Tibial nerve (tissue), 4 donors: Measurements from ENCODE around the gene AZIN2. TPM values are rescaled to one million over a fixed set of nuclear protein-coding genes. Genes with fewer than 3 reads are reported as not detected.

Experiments
- DNase-seq, 2 donors: peaks; one replicate each; pipeline ENCODE4 v3.0.0-alpha.2; 2019; ENCODE audit warnings: low spot score in 2 of 2
- H3K27ac ChIP-seq, 4 donors: fragments of 200-600 bp; sonication (generic) in 3 of 4; one replicate each; pipeline ENCODE4 v1.5.1; 2017 to 2019; ENCODE audit warnings: mild to moderate bottlenecking in 1 of 4
- H3K27me3 ChIP-seq, 2 donors: fragments of 200-600 bp; sonication (generic) in 1 of 2; one replicate each; pipeline versions ENCODE4 v1.5.1 to v1.6.0; 2017 to 2019
- H3K36me3 ChIP-seq, 3 donors: fragments of 200-600 bp; sonication (generic); one replicate each; pipeline ENCODE4 v1.5.1; 2018 to 2019
- H3K4me1 ChIP-seq, 4 donors: fragments of 200-600 bp; sonication (generic) in 3 of 4; one replicate each; pipeline ENCODE4 v1.5.1; 2017 to 2019
- H3K4me3 ChIP-seq, 4 donors: fragments of 200-600 bp; sonication (generic) in 3 of 4; one replicate each; pipeline ENCODE4 v1.5.1; 2017 to 2019; ENCODE audit warnings: mild to moderate bottlenecking in 1 of 4, moderate library complexity in 1 of 4
- H3K9me3 ChIP-seq, 4 donors: fragments of 200-600 bp; sonication (generic) in 3 of 4; one replicate each; pipeline ENCODE4 v1.5.1; 2017 to 2019
- EP300 ChIP-seq, 2 donors: sonication (generic); formaldehyde crosslinking; IDR thresholded peaks; one replicate each; pipeline ENCODE4 v1.6.1; 2017; ENCODE audit warnings: antibody characterized with exemption in 2 of 2, mild to moderate bottlenecking in 1 of 2
- POLR2A ChIP-seq, 2 donors: fragments of 450-650 bp; IDR thresholded peaks; one replicate each; pipeline ENCODE4 v1.6.1; 2017; ENCODE audit warnings: antibody characterized with exemption in 2 of 2, mild to moderate bottlenecking in 2 of 2, moderate library complexity in 2 of 2
- WGBS, 2 donors: methylation state at CpG; one replicate each; pipeline ENCODE4 v1.1.5; 2018; 5-methylcytosine and 5-hydroxymethylcytosine counted together
- total RNA-seq, 4 donors: library from RNA; depleted of rRNA; stranded (reverse); fragments of >200 nt; gene quantifications; one replicate each; pipeline ENCODE4 v1.1.0, GENCODE V29; 2016
- TF ChIP-seq, protein P1 (sequence below), 5 experiments: fragments of 200-600 bp in 3 of 5; fragments of 450-650 bp in 2 of 5; sonication (generic) in 3 of 5; IDR thresholded peaks; one replicate each; pipeline ENCODE4 v1.5.1; 2016 to 2019; ENCODE audit warnings: antibody characterized with exemption in 5 of 5, mild to moderate bottlenecking in 3 of 5, moderate library complexity in 2 of 5

The AZIN2 gene
- total RNA-seq, 4 donors from 2014 or later, result 3.3 to 8.6 (median 6.3) TPM

GRCh38 chr1:33047839-33048305, 33.1 kb upstream of the AZIN2 start:
- Histone ChIP-seq H3K27ac (peak overlapping the region in 1 of 4 donors; percentile 10), H3K9me3 (no peaks in the 10 kb centered on the region), H3K36me3 (no peaks in the 10 kb centered on the region), H3K4me1 (peaks cover 0 to 29% (median 12%) of the 10 kb centered on the region in 4 donors), H3K4me3 (no peak overlapping the region), H3K27me3 (no peaks in the 10 kb centered on the region)
- 84 to 89% methylated on average over 2 of the region's 2 CpGs for WGBS, 2 donors
- no peak for TF ChIP-seq EP300 (IDR thresholded peaks at IDR 0.05)
- TF ChIP-seq, protein P1, sequence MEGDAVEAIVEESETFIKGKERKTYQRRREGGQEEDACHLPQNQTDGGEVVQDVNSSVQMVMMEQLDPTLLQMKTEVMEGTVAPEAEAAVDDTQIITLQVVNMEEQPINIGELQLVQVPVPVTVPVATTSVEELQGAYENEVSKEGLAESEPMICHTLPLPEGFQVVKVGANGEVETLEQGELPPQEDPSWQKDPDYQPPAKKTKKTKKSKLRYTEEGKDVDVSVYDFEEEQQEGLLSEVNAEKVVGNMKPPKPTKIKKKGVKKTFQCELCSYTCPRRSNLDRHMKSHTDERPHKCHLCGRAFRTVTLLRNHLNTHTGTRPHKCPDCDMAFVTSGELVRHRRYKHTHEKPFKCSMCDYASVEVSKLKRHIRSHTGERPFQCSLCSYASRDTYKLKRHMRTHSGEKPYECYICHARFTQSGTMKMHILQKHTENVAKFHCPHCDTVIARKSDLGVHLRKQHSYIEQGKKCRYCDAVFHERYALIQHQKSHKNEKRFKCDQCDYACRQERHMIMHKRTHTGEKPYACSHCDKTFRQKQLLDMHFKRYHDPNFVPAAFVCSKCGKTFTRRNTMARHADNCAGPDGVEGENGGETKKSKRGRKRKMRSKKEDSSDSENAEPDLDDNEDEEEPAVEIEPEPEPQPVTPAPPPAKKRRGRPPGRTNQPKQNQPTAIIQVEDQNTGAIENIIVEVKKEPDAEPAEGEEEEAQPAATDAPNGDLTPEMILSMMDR (IDR thresholded peaks at IDR 0.05), result no peak
- TF ChIP-seq POLR2A (IDR thresholded peaks at IDR 0.05), result no peak
- no peak for DNase-seq

DNA sequence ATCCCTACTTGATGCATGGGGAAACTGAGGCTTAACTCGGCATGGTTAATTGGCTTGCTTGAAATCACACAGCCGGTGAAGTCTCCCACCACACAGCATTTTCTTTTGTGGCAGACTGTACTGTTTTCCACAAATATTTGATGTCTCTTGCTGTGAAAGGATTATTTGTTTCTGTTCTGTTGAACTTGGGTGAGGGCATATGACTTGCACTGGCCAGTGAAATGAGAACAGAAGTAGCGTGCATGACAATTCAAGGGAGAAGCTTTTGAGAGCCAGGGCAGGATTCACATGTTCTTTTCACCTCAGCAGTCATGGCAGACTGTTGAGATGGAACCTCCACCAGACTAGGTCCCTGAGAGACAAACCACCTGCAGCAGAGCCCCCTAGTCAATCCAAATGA, 32.5 kb upstream of the AZIN2 start:
- TF ChIP-seq, protein P1 (IDR thresholded peaks at IDR 0.05), result no peak
- no peak for TF ChIP-seq POLR2A (IDR thresholded peaks at IDR 0.05)
- TF ChIP-seq EP300 (IDR thresholded peaks at IDR 0.05), result no peak
- 42 to 47% methylated on average over 3 of the region's 3 CpGs for WGBS, 2 donors

DNA sequence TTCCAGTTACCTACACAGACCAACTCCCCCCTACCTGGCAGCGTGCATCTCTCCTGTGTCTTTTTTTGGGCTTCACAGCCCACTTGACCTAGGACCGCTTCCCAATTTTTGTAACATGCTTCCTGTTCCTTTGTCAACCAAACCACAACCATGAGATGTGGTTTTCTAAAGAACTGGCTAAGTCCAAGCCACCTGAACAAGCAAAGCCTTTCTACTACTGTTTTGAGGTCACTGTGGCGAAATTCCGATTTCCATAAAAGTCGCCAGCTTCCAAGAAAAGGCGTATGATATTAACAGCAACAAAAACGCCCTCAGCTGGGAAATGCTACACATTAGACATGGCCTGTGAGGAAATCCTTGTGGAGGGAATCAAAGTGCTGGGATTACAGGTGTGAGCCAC, 31.6 kb upstream of the AZIN2 start:
- 78 to 94% methylated on average over 7 of the region's 7 CpGs for WGBS, 2 donors
- TF ChIP-seq EP300 (IDR thresholded peaks at IDR 0.05) (no peak), POLR2A (IDR thresholded peaks at IDR 0.05) (no peak)
- TF ChIP-seq, protein P1 (IDR thresholded peaks at IDR 0.05), result no peak
- no peaks in the 10 kb centered on the region for H3K9me3 ChIP-seq
- no peaks in the 10 kb centered on the region for H3K36me3 ChIP-seq
- H3K4me3 ChIP-seq, result no peak overlapping the region
- no peak for DNase-seq
- H3K27me3 ChIP-seq, result no peaks in the 10 kb centered on the region
- H3K27ac ChIP-seq, result peak overlapping the region in 2 of 4 donors; percentile 29 to 43
- H3K4me1 ChIP-seq, result peaks cover 0 to 29% (median 12%) of the 10 kb centered on the region in 4 donors

More for the DNA sequence above, 32.5 kb upstream of the AZIN2 start:
- Histone ChIP-seq H3K27ac (peak overlapping the region in 1 of 4 donors; percentile 3), H3K9me3 (no peaks in the 10 kb centered on the region), H3K4me1 (peaks cover 0 to 29% (median 12%) of the 10 kb centered on the region in 4 donors), H3K4me3 (no peak overlapping the region), H3K36me3 (no peaks in the 10 kb centered on the region), H3K27me3 (no peaks in the 10 kb centered on the region)
- DNase-seq, result no peak

DNA sequence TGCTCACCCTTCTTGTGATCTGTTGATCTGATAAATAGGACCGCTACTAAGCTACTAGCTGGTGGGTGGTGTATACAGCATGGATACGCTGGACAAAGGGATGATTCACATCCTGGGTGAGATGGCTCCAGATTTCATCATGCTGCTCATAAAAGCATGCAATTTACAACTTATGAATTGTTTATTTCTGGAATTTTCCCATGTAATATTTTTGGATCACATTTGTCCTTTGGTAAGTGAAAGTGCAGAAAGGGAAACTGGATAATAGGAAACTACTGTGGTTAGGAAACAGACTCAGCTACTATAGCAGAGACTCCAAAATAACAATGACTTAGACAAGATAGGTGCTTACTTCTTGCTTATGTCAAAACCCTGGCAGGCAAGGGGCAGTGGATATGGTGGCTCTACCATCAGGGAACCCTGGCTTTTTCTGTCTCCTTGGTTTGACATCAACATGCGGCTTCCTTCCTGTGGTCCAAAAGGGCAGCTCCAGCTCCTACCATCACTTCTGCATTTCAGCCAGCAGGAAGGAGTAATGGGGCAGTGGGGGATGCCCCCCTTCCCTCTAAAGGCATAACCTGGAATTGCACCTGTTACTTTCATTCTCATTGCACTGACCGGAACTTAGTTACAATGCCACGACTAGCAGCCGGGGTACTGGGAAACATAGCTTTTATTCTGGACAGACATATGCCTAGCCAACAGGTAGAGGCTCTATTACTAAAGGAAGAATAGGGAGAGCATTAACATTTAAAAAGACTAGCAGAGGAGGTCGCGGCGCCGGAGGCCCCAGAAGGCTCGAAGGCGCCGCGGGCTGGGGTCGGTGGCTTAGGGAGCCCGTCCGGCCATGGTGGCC, 30.5 kb upstream of the AZIN2 start:
- Histone ChIP-seq H3K27me3 (no peaks in the 10 kb centered on the region), H3K27ac (peak overlapping the region in 2 of 4 donors; percentile 29 to 52), H3K9me3 (no peaks in the 10 kb centered on the region), H3K4me1 (peaks cover 0 to 31% (median 13%) of the 10 kb centered on the region in 4 donors), H3K36me3 (no peaks in the 10 kb centered on the region), H3K4me3 (no peak overlapping the region)
- TF ChIP-seq POLR2A (IDR thresholded peaks at IDR 0.05) (no peak), EP300 (IDR thresholded peaks at IDR 0.05) (peak in 1 of 2 donors; percentile 22)
- DNase-seq, result no peak
- 76 to 79% methylated on average over 15 to 17 of the region's 17 CpGs for WGBS, 2 donors

GRCh38 chr1:33055210-33056008, 25.5 kb upstream of the AZIN2 start:
- peak in 1 of 2 donors; percentile 64 for DNase-seq
- Histone ChIP-seq H3K4me1 (peaks cover 0 to 19% (median 7%) of the 10 kb centered on the region in 4 donors), H3K9me3 (no peaks in the 10 kb centered on the region), H3K27ac (peak overlapping the region in 1 of 4 donors; percentile 25), H3K36me3 (no peaks in the 10 kb centered on the region), H3K4me3 (no peak overlapping the region), H3K27me3 (no peaks in the 10 kb centered on the region)
- WGBS, 2 donors, result 46% methylated on average over 12 of the region's 12 CpGs
- TF ChIP-seq POLR2A (IDR thresholded peaks at IDR 0.05) (no peak), EP300 (IDR thresholded peaks at IDR 0.05) (no peak)
- TF ChIP-seq, protein P1 (IDR thresholded peaks at IDR 0.05), result peak; percentile 58 to 81 (median 72)
